Endothelial cell (in vitro differentiated cells): Measurements from ENCODE around the gene HTR7. TPM values are rescaled to one million over a fixed set of nuclear protein-coding genes. Genes with fewer than 3 reads are reported as not detected.
A peak's percentile ranks its signal among the peaks of the same experiment; 100 is the strongest.

Source experiments
- DNase-seq: peaks from one replicate; pipeline ENCODE4 v3.0.0; 2021; ENCODE audit warnings: low spot score
- H3K27ac Mint-ChIP-seq: one replicate; pipeline ENCODE4 v1.8.0; 2021; ENCODE audit warnings: mixed read lengths, inconsistent platforms; ENCODE audit not compliant: unreplicated experiment
- H3K27me3 Mint-ChIP-seq: one replicate; pipeline ENCODE4 v1.8.0; 2021; ENCODE audit warnings: mild to moderate bottlenecking, moderate library complexity, mixed read lengths, inconsistent platforms; ENCODE audit not compliant: unreplicated experiment
- H3K36me3 Mint-ChIP-seq: one replicate; pipeline ENCODE4 v1.8.0; 2021; ENCODE audit warnings: mild to moderate bottlenecking, low read depth, mixed read lengths, inconsistent platforms; ENCODE audit not compliant: unreplicated experiment
- H3K4me1 Mint-ChIP-seq: one replicate; pipeline ENCODE4 v1.8.0; 2021; ENCODE audit warnings: mild to moderate bottlenecking, mixed read lengths, inconsistent platforms; ENCODE audit not compliant: unreplicated experiment
- H3K4me3 Mint-ChIP-seq: one replicate; pipeline ENCODE4 v1.8.0; 2021; ENCODE audit warnings: mild to moderate bottlenecking, mixed read lengths, inconsistent platforms; ENCODE audit not compliant: unreplicated experiment
- H3K9me3 Mint-ChIP-seq: one replicate; pipeline ENCODE4 v1.8.0; 2021; ENCODE audit warnings: mixed read lengths, inconsistent platforms; ENCODE audit not compliant: unreplicated experiment
- CTCF ChIP-seq: fragments of 200-600 bp; sonication (generic); IDR thresholded peaks from one replicate; pipeline ENCODE4 v1.5.0; 2021; ENCODE audit warnings: antibody characterized with exemption; ENCODE audit not compliant: unreplicated experiment
- total RNA-seq: library from RNA; stranded (reverse); fragmentation: NEBNext Ultra II Directional; extraction: Animal tissue kit (Norgen Biotek cat#: 25700); gene quantifications from one replicate; pipeline ENCODE4 v1.2.1, GENCODE V29; 2021; ENCODE audit not compliant: unreplicated experiment

Gene HTR7
- total RNA-seq, 1 donor from 2014 or later = 7.3 TPM

GRCh38 chr10:90777621-90778020 is 80.2 kb downstream of the HTR7 start:
- H3K4me3 Mint-ChIP-seq = no peak overlapping the region
- peak overlapping the region; percentile 78 for H3K27ac Mint-ChIP-seq
- H3K36me3 Mint-ChIP-seq = no peaks in the 10 kb centered on the region
- H3K9me3 Mint-ChIP-seq = no peaks in the 10 kb centered on the region
- TF ChIP-seq CTCF = no peak
- peaks cover 2% of the 10 kb centered on the region for H3K27me3 Mint-ChIP-seq
- DNase-seq = peak; percentile 17
- peaks cover 23% of the 10 kb centered on the region for H3K4me1 Mint-ChIP-seq

- Mint-ChIP-seq H3K36me3 (no peaks in the 10 kb centered on the region), H3K4me3 (no peak overlapping the region), H3K27ac (peak overlapping the region; percentile 76), H3K4me1 (peaks cover 22% of the 10 kb centered on the region), H3K9me3 (no peaks in the 10 kb centered on the region), H3K27me3 (peaks cover 2% of the 10 kb centered on the region)
- no peak for TF ChIP-seq CTCF
- no peak for DNase-seq
Observed at GRCh38 chr10:90775351-90776028, 82.3 kb downstream of the HTR7 start.

- DNase-seq = no peak
- no peaks in the 10 kb centered on the region for H3K9me3 Mint-ChIP-seq
- H3K36me3 Mint-ChIP-seq = no peaks in the 10 kb centered on the region
- H3K27me3 Mint-ChIP-seq = no peaks in the 10 kb centered on the region
- peaks cover 3% of the 10 kb centered on the region for H3K4me1 Mint-ChIP-seq
- H3K4me3 Mint-ChIP-seq = no peak overlapping the region
- H3K27ac Mint-ChIP-seq = no peak overlapping the region
- TF ChIP-seq CTCF = no peak
Observed at GRCh38 chr10:90769946-90770841, 87.6 kb downstream of the HTR7 start.

GRCh38 chr10:90751107-90751997 is 106.5 kb downstream of the HTR7 start:
- Mint-ChIP-seq H3K4me3 (no peak overlapping the region), H3K36me3 (no peaks in the 10 kb centered on the region), H3K27ac (no peak overlapping the region), H3K4me1 (peaks cover 6% of the 10 kb centered on the region), H3K9me3 (no peaks in the 10 kb centered on the region), H3K27me3 (no peaks in the 10 kb centered on the region)
- peak; percentile 62 for DNase-seq
- peak; percentile 80 for TF ChIP-seq CTCF
